H1 (cell line): ENCODE data around the gene EPHA10.

Experiments
- EP300 ChIP-seq, 2 experiments: IDR thresholded peaks; 1 replicate in 1 of 2; 2 replicates in 1 of 2; pipeline ENCODE4 v1.6.1; 2011 to 2012; ENCODE audit warnings: low read depth in 2 of 2, low read length in 2 of 2, mild to moderate bottlenecking in 2 of 2, borderline replicate concordance in 1 of 2, inconsistent platforms in 1 of 2, moderate library complexity in 1 of 2
- KDM1A ChIP-seq: fragments of 200-600, 300-600 bp; sonication (generic); IDR thresholded peaks from 2 replicates; pipeline ENCODE4 v1.7.1; 2016; ENCODE audit warnings: mild to moderate bottlenecking, low read length, borderline replicate concordance
- RAD21 ChIP-seq, 2 experiments: IDR thresholded peaks in 1 of 2; conservative IDR thresholded peaks in 1 of 2; 2 replicates each; pipeline ENCODE4 v1.6.1; 2011; ENCODE audit warnings: low read depth in 2 of 2, low read length in 2 of 2, improper control_type of control experiment in 1 of 2, inconsistent platforms in 1 of 2, mild to moderate bottlenecking in 1 of 2, moderate library complexity in 1 of 2
- RBBP5 ChIP-seq: IDR thresholded peaks from 2 replicates; pipeline ENCODE4 v1.7.1; 2012; ENCODE audit warnings: low read depth, mild to moderate bottlenecking, inconsistent platforms, low read length, moderate library complexity, borderline replicate concordance
- RFX5 ChIP-seq: IDR thresholded peaks from 2 replicates; pipeline ENCODE4 v1.6.1; 2011; ENCODE audit warnings: low read depth, low read length, improper control_type of control experiment, borderline replicate concordance
- YY1 ChIP-seq: IDR thresholded peaks from 2 replicates; pipeline ENCODE4 v1.6.1; 2011; ENCODE audit warnings: low read depth, mild to moderate bottlenecking, low read length
- ZNF274 ChIP-seq: IDR thresholded peaks from 2 replicates; pipeline ENCODE4 v1.7.0; 2012; ENCODE audit warnings: low read length, borderline replicate concordance; ENCODE audit errors: extremely low read depth

DNA sequence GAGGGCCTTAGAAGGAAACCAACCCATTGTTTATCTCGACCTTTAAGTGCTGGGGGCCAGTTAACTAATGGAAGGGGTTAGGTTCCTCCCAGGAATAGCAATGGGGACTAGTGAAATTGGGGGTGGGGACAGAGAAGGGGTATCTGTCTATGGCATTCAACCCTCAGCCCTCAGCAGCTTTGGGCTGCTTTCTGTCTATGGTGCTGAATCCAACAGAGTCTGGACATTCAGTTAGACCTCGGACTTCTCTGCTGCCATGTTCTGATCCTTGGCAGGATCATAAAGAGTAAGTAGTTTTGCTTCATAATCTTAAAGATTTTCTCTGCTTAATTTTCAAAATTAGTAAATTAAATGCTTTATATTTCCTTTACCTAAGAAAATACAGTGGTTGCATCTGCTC, 2.6 kb upstream of the EPHA10 start:
- no peak for TF ChIP-seq RFX5
- no peak for TF ChIP-seq YY1
- no peak for TF ChIP-seq RBBP5
- TF ChIP-seq EP300 (IDR thresholded peaks at IDR 0.05; ENCODE audit: borderline replicate concordance in 1 of 2, low read depth in 2 of 2, low read length in 2 of 2), result no peak
- no peak for TF ChIP-seq KDM1A
- no peak for TF ChIP-seq ZNF274
- TF ChIP-seq RAD21 (IDR thresholded peaks at IDR 0.05 in 1 of 2, conservative IDR thresholded peaks at IDR 0.05 in 1 of 2; ENCODE audit: low read depth in 2 of 2, low read length in 2 of 2), result no peak
